ENCODE measurements around the gene MYO5B.
A peak's percentile ranks its signal among the peaks of the same experiment; 100 is the strongest.
"Not testable (repeated sequence)": the region's sequence is repeated elsewhere in the genome, so short reads cannot be mapped to it uniquely, and the experiment has no call there.

MYO5B gene

DNA sequence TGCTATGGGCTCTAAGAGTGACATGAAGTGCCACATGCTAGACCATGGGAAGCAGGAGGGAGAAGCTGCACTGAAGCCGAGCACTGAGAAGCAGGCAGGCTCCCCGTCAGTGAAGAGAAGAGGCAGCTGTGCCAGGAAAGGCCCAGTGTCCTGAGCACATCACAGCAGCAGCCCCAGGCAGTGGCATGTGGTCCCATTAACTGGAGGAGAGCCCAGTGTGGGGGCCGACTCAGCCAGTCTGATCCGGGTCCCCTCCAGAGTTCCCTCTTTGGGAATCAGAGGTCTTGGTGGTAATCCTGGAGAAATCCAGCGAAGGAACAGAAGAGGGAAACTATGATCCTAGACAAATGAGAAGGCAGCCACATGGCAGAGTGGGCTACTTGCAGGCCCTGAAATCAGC lies 284.9 kb downstream of the MYO5B start:
- DNase-seq: no peak

DNA sequence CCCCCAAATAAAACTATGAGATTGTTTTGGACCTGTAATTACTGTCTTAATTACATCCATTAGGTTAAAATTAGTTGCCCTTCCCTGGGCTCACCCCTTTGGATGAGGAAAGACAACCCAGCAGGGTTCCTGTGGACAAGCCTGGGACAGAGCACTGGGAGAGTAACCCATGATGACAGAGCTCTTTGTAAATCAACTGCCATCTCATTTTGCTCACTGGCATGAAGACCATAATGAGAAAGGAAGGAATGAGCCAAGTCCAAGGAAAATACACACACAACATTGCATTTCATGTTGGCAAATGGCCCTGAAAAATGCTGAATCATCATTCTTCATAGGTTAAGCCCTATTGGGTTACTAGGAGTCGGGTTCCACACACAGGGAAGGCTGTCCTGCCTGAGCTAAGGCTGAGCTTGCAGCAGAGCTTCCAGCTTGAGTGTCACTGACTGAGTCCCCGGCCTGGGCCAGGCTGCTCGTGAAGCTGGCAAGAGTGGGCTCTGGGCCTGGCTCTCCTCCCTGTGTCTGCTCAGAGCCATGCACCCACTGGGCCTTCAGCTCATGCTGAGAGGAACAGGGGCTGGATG lies 287.5 kb downstream of the MYO5B start:
- no peak for DNase-seq

DNA sequence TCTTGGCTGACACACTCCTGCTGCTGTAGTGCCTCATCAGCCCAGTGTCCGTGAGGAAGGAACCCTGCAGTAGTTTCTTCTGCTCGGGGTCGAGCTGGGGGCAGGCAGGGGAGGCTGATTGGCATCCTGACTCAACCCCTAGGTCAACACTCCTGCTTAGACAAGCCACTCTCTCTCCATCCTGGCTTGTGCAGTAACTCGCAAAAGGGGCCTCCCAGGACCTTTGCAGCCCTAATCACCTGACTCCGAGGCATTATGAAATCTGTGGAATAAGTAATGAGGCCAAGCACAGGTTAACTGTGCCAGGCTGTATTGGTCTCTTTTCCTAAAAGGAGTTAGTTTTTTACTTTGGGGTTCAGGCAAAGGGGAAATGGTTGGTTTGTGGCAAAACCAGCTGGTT lies 289.2 kb downstream of the MYO5B start:
- no peak for DNase-seq

DNA sequence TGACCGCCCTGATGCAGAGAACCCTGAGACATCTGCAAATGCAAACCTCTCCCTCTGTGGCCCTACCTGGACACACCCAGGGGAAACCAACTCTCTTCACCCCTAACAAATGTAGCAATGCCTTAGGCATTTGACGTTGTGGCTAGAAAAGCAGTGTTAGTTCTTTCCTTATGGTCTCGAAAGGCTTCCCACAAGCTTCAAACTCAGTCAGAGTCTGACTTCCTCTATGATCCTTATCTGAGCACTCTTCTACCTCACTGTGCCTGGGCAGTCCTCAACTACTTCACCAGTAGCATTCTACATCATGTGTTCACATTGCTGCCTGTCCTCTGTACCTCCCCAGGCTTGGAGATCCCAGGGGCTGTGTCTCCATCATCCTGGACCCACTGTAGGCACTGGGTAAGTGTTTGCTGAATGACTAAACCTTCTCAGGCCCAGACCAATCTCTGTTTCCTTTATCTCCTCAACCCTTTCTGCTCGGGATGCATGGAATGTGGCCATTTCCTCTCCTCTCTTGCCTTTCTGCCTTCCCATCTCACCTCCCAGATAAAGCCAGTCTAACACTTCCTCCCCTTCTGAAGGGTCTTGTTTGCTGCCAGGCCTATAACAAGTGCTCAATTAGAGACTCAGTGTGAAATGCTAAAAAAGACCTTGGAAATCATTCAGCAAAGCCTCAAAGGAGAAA lies 289.9 kb downstream of the MYO5B start:
- no peak for DNase-seq

DNA sequence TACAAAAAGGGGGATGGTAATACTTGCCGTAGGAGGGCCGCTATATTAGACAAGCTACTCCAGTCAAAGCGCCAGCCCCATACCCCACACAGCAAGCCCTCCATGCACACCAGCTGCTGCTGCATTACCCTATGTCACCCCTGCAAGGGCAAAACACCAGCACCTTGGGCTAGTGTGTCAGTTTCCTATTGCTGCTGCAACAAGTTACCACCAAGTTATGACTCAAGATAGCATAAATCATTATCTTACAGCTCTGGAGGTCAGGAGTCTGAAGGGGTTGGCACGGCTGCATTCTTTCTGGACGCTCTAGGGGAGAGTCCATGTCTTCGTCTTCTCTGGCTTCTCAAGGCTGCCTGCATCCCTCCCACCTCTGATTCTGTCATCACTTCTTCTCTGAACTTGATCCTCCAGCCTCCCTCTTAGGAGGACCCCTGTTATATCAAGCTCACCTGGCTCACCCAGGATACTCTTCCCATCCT lies 293.0 kb downstream of the MYO5B start:
- DNase-seq: no peak

DNA sequence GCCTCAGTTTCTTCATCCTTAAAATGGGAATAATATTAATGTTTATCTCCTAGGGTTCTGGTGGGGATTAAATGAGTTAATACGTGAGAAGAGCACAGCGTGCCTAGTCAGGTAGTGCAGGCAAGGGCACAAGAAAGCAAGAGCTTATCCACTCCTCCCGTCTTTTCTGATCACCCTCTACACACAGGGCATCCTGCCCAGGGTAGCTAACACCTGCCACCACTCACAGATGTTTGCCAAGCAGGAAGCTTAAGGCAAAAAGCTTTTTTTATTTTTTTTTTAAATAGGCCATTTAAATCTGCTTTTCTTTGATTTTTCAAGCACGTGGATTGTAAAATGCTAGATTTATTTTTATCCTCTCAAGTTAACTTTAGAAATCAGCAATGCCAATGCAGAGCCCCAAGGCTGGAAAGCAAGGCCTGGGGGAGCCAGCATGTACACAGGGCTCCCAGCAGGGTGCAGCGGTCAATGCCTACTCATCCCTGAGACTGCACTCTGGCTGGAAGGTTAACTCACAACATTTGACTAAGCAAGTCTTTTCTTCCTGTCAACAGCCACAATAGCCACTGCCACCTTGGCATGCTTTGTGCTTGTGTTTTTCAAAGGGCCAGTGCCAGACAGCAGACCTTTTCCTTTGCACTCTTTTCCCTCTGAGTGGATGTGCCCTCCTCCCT lies 295.2 kb downstream of the MYO5B start:
- no peak for DNase-seq

DNA sequence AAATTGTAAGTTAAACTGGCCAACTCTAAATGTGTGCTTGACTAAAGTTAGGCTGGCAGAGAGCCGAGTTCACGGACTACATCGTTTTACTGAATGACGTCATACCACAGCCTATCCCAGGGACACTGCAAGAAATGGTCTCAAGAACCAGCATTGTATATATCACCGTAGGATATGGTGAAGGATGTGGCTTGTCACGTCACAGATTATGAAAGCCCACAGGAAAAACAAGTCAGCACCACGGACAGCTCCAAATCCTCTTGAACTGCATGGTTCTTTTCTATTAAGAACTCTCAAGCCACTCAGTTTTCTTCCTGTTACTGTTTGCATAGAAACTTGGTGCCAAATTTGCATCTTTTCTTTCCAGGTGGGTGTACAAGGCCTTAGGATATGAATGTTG lies 296.5 kb downstream of the MYO5B start:
- peak; percentile 43 for DNase-seq

DNA sequence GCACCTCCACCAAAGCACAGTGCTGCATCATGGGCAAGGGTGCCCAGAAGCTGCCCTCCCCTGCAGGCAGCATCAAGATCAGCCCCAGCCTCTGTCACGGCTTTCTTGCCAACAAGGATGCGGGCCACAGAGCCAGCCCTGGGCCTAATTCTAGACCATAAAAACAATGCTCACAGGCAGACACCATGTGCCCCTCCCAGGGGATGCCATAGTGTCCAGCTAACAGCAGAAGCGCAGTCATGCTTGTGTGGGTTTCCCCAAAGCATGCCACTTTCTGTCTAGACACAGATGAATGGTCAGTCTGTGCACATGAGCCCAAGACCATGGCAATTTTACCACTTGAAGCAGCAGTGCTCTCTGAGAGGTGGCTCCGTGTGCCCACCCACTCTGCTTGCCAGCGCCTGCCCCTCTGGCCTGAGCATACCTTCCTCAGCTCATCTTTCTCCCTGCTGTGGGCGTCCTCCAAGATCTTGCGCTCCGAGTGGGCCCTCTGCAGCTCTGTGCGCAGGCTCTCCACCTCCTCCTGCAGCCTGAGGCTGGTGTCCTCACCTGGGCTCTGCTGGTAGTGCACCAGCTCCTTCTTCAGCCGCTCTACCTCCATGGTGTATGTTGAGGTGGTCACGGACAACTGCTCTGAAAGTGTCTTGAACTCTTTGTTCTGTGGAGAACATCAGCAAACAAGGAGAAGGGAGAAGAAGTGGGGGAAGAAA lies 300.3 kb downstream of the MYO5B start:
- no peak for DNase-seq

DNA sequence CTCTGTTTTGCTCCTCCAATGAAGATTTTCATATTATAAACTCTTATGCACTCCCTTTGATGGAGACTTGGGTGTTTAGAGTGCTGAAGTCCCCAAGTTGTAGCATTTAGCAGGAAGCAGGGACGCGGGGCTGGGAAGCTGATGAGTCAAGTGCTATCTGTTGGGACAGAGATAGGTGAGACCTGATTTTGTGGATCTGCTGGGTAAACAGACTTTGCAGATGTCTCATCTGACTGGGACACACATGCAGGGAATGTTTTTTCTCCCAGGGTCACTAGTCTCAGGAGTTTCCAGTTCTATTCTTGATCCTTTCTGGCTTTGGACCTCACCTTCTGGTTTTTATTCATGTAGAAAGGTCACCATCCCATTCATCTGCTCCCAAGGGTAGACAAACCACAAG lies 301.9 kb downstream of the MYO5B start:
- DNase-seq: no peak

DNA sequence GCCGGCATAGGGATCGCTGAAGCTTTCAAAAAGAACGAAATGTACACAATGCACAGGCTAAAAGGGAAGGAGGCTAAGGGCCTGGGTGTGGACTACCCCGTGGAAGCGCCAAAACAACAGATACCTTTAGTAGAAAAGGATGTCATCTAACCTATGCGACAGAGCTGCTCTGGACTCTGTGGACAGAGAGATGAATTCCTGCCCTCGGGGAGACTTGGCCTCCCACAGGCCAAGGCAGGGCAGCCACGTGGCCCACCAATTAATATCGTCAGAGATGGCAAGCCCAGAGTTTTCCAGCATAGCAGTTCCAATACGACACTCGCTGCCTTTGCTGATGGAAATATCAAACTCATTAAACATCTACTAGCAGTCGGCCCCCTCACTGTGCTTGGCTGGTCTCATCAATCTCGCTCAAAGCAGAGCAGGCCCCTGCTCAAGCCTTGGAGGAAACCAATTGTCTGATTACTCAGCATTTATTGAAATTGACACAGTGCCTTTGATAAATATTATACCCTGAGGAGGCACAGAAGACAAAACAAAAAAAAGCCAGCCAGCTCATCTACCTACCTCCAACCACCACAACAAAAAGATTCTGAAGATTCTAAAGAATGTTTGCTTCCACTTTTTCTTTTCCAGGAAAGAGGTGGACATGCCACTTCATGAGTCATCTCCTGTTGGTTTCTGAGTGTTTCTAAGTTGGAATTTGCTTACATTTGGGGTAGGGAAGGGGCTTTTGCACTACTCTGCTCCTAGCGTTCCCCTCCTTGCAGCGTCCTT lies 302.6 kb downstream of the MYO5B start:
- no peak for DNase-seq

DNA sequence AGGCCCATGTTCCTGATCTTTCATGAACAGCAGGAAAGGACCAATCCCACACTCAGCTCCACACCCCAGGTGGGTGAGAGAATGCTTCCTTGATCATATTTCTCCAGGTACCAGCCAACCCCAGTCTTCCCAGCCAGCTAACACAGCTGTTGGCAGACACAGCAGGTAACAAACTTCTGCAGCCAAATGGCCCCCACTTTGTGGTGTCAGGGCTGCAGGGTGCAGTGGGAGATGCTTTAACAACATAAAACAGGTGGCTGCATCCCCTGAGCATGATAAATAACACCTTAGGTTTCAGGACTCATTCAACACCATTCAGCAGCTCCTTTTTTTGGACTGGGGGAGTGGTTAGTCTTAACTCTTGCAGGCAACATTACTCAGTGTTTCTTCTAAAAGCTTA lies 304.9 kb downstream of the MYO5B start:
- DNase-seq: no peak

DNA sequence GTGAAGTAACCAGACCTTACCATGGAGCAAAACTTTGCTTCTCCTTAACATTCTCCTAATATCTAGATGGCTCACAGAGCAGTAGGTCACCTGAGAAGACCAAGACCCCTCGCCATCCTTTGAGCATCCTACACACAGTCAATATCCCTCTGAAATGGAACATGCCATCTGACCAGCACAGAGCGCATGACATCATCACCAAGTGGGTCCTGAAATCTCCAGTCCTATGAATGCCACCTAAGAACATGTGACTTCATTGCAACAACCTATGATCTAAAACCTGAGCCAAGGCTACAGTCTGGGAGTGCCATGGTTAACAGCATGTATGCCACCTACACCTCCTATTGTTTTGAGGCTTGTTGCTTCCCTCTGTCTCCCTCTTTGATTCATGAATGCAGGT lies 305.4 kb downstream of the MYO5B start:
- DNase-seq: not testable (repeated sequence)

DNA sequence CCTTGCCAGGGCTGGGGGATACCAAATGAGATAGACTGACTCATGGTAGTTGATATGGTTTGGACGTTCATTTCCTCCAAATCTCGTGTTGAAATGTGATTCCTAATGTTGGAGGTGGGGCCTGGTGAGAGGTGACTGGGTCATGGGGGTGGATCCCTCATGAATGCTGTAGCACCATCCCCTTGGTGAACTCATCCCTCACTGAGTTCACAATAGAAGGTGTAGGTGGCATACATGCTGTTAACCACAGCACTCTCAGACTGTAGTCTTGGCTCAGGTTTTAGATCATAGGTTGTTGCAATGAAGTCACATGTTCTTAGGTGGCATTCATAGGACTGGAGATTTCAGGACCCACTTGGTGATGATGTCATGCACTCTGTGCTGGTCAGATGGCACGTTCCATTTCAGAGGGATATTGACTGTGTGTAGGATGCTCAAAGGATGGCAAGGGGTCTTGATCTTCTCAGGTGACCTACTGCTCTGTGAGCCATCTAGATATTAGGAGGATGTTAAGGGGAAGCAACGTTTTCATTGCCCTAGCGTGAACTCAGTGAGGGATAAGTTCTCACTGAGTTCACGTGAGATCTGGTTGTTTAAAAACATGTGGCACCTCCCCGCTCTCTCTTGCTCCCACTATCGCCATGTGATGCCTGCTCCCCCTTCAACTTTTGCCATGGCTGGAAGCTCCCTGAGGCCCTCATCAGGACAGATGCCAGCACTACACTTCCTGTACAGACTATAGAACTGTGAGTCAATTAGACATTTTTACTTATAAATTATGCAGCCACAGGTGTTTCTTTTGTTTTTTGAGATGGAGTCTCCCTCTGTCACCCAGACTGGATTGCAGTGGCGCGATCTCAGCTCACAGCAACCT lies 307.8 kb downstream of the MYO5B start:
- DNase-seq: no peak

DNA sequence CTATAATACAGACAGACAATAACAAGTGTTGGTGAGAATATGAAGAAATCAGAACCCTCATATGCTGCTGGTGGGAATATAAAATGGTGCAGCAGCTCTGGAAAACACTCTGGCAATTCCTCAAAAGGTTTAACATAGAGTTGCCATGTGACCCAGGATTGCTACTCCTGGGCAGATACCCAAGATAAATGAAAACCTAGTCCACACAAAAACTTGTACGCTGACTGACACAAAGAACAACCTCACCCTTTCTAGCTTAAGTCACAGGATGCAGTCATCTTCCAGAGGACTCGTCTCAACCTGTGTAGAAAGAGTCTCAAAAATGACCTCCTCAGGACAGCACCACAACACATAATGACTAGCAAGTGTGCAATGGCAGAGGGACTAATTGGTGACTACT lies 310.0 kb downstream of the MYO5B start:
- no peak for DNase-seq

DNA sequence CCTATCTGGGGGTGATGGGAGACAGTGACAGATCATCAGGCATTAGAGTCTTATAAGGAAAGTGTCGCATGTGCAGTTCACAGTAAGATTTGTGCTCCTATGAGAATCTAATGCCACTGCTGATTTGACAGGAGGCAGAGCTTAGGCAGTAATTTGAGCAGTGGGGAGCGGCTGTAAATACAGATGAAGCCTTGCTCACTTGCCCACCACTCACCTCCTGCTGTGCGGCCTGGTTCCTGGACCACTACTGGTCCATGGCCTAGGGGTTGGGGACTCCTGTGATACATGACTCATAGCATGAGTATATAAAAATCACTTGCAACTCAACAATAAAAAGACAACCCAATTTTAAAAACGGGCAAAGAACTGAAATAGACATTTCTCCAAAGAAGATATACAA lies 310.5 kb downstream of the MYO5B start:
- no peak for DNase-seq

DNA sequence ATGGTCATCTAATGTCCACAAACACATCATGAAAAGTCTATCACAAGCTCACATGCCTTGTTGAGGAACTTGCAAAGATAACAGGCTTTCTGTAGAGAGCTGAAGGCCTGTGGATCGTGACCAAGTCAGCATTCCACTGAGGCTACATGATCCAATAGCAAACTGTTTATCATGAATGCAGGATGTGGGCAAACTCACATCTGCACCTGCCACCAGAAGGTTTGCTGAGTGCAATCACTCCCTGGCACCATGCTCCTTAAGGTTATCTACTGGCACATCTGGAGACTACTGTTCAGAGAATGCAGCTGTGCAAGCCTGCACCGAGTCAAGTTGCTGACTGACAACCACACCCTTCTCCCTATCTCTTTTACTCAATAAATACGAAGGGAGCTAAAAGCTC lies 314.3 kb downstream of the MYO5B start:
- DNase-seq: no peak

DNA sequence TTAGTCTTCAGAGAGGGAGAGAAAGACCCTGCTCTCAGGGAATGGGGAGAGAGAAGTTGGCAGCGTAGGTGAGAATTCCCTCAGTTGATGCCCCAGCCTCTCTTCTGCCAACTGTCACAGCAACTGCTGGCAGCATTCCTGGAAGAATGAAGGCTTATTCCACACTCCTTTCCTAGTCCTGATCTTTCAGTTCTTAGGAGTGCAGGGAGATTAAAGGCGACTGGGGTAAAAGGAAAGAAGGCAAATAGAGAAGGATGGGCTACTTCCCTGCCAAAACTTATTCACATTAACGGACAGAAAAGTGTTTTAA lies 315.7 kb downstream of the MYO5B start:
- DNase-seq: no peak

DNA sequence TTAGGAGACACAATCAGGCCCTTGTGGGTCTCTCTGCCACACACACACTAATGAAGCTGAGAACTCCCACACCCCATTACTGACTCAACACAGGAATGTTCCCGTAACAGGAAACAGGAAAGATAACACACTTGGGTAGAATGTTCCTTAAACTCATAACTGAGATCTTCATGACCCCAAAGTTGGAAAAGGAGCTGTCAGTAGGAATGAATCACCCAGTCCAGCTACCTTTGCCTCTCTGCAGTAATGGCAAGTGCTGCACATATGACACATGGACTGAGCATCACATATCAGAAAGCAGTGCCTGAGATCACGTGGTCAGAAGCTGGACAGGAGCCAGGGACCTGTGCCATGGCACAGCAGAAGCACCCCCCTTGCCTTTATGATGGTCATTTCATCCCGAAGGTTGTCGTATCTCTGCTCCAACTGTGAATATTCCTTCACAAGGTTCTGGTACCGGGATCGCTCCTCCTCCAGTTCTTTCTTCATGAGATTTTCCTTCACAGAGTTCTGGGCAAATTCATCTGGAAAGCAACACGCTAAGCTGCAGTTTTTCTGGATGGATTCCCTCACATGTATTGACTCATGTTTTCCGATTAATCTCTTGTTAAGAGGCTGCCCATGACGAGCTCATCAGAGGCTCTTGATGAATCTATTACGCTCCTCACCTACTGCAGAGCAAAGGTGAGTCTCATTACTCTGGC lies 316.2 kb downstream of the MYO5B start:
- no peak for DNase-seq

DNA sequence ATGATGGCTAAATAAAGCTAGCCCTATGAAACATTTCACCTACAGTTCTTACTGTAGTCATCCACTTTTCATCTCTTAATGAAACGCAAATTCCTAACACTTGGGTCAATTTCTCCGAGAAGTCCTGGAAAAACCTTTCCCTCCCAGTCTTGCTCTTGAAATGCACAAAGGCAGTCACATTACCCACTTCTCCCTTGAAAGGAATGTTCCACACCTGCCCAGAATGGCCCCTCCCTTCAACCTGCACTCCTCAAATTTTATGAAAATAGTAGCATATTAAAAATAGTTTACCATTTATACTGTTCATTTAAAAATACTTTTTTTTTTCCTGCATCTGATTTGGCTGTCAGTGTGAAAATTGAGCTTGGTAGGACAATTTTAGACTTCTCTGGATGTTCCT lies 316.9 kb downstream of the MYO5B start:
- DNase-seq: no peak

DNA sequence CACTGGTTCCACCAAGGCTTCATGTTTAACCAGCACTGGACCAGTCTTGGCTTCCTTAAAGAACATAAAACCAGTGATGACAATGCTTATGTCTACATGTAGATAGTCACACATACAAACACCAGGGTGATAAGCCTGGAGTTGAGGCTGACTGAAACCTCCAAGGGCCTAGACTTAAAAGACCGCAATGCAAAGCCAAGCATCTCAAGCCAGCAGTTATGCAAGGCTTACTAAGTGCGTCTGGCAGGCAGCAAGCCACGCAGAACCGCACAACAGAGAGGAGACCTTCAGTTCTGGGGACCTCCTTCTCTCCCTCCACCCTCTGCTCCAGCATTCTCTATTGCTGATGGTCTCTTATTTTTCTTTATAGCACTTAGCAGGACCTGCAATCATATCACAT lies 318.4 kb downstream of the MYO5B start:
- no peak for DNase-seq

DNA sequence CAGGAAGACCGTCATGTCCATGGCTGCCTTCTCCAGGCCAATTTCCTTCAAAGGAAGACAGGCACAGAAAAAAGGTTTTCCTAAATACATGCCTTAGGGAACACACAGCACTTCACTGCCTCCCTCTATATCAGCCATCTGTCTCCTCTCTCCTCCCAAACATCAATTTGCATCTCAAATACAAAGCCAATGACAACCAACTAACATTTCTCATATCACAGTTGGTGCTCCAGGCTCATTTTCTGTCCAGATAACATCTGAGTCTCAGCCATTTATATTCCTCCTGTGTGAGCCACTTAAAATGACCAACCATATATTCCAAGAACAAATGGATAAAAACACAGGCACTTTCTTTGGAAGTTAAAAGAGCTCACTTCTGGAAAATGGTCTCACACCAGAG lies 319.2 kb downstream of the MYO5B start:
- DNase-seq: no peak

Measured in effector CD8-positive, alpha-beta T cell (primary cell).